ENCODE measurements around the gene ATL2.

The ATL2 gene

GRCh38 chr2:38387887-38388286 is 10.8 kb upstream of the ATL2 start:
- TF ChIP-seq EP300 (IDR thresholded peaks at IDR 0.05; ENCODE audit: borderline replicate concordance): no peak

DNA sequence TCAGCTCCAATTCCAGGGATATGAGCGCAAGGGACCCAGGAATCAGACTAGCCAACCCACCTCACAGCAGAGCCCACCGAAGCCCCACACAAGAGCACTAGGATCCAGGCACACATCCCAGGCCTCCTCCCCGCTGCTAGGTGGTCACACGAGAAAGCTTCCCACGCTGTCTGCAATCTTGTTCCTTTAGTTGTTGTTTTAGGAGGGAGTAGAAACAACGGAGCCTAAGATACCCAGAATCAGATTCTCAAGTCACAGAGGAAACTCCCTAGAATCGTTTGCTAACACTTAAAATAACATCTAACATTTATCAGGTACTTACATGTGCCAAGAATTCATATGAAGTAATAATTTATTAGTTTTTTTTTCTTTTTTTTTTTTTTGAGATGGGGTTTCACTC is 9.7 kb upstream of the ATL2 start:
- TF ChIP-seq, protein P1, sequence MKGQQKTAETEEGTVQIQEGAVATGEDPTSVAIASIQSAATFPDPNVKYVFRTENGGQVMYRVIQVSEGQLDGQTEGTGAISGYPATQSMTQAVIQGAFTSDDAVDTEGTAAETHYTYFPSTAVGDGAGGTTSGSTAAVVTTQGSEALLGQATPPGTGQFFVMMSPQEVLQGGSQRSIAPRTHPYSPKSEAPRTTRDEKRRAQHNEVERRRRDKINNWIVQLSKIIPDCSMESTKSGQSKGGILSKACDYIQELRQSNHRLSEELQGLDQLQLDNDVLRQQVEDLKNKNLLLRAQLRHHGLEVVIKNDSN (IDR thresholded peaks at IDR 0.05): no peak
- TF ChIP-seq RAD21 (IDR thresholded peaks at IDR 0.05; ENCODE audit: low read depth) (no peak), NFIC (IDR thresholded peaks at IDR 0.05) (no peak), TAF1 (IDR thresholded peaks at IDR 0.05; ENCODE audit: low read depth) (no peak), EGR1 (IDR thresholded peaks at IDR 0.05) (no peak), CEBPB (IDR thresholded peaks at IDR 0.05) (no peak)

DNA sequence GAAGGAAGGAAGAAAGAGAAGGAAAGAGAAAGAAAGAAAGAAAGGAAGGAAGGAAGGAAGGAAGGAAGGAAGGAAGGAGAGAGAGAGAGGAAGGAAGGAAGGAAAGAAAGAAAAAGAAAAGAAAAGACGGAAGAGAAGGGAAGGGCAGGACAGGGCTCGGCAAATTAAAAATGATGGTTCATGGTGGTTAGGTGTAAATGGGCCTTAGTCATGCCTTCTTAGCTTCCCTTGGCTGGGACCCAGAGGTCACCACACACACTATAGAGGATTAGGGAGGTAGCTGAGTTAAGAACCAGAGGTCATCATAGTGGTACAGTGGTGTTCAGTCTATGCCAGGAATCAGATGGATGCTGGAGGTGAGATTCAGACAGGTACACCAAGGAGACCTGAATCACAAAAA is 9.3 kb upstream of the ATL2 start:
- TF ChIP-seq RAD21 (IDR thresholded peaks at IDR 0.05; ENCODE audit: low read depth) (no peak), ZBTB7A (IDR thresholded peaks at IDR 0.05; ENCODE audit: low read depth) (no peak), CREB1 (IDR thresholded peaks at IDR 0.05; ENCODE audit: low read depth) (no peak), EGR1 (IDR thresholded peaks at IDR 0.05) (no peak), EP300 (IDR thresholded peaks at IDR 0.05; ENCODE audit: borderline replicate concordance) (no peak), FOXM1 (IDR thresholded peaks at IDR 0.05; ENCODE audit: borderline replicate concordance, low read depth) (no peak), NFIC (IDR thresholded peaks at IDR 0.05) (no peak), TEAD4 (IDR thresholded peaks at IDR 0.05) (no peak), MAX (IDR thresholded peaks at IDR 0.05) (no peak), TCF12 (IDR thresholded peaks at IDR 0.05; ENCODE audit: low read depth) (no peak), YY1 (IDR thresholded peaks at IDR 0.05; ENCODE audit: low read depth) (no peak), CEBPB (IDR thresholded peaks at IDR 0.05) (no peak), TAF1 (IDR thresholded peaks at IDR 0.05; ENCODE audit: low read depth) (no peak)
- TF ChIP-seq, protein P1 (IDR thresholded peaks at IDR 0.05): no peak
- TF ChIP-seq, protein P2, sequence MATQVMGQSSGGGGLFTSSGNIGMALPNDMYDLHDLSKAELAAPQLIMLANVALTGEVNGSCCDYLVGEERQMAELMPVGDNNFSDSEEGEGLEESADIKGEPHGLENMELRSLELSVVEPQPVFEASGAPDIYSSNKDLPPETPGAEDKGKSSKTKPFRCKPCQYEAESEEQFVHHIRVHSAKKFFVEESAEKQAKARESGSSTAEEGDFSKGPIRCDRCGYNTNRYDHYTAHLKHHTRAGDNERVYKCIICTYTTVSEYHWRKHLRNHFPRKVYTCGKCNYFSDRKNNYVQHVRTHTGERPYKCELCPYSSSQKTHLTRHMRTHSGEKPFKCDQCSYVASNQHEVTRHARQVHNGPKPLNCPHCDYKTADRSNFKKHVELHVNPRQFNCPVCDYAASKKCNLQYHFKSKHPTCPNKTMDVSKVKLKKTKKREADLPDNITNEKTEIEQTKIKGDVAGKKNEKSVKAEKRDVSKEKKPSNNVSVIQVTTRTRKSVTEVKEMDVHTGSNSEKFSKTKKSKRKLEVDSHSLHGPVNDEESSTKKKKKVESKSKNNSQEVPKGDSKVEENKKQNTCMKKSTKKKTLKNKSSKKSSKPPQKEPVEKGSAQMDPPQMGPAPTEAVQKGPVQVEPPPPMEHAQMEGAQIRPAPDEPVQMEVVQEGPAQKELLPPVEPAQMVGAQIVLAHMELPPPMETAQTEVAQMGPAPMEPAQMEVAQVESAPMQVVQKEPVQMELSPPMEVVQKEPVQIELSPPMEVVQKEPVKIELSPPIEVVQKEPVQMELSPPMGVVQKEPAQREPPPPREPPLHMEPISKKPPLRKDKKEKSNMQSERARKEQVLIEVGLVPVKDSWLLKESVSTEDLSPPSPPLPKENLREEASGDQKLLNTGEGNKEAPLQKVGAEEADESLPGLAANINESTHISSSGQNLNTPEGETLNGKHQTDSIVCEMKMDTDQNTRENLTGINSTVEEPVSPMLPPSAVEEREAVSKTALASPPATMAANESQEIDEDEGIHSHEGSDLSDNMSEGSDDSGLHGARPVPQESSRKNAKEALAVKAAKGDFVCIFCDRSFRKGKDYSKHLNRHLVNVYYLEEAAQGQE (IDR thresholded peaks at IDR 0.05; ENCODE audit: low read depth): no peak

- TF ChIP-seq EGR1 (IDR thresholded peaks at IDR 0.05) (no peak), TCF12 (IDR thresholded peaks at IDR 0.05; ENCODE audit: low read depth) (no peak), MAX (IDR thresholded peaks at IDR 0.05) (no peak), NFIC (IDR thresholded peaks at IDR 0.05) (no peak), CEBPB (IDR thresholded peaks at IDR 0.05) (no peak), CREB1 (IDR thresholded peaks at IDR 0.05; ENCODE audit: low read depth) (no peak), TAF1 (IDR thresholded peaks at IDR 0.05; ENCODE audit: low read depth) (no peak), EP300 (IDR thresholded peaks at IDR 0.05; ENCODE audit: borderline replicate concordance) (no peak)
Observed at GRCh38 chr2:38384338-38384737, 7.3 kb upstream of the ATL2 start.

DNA sequence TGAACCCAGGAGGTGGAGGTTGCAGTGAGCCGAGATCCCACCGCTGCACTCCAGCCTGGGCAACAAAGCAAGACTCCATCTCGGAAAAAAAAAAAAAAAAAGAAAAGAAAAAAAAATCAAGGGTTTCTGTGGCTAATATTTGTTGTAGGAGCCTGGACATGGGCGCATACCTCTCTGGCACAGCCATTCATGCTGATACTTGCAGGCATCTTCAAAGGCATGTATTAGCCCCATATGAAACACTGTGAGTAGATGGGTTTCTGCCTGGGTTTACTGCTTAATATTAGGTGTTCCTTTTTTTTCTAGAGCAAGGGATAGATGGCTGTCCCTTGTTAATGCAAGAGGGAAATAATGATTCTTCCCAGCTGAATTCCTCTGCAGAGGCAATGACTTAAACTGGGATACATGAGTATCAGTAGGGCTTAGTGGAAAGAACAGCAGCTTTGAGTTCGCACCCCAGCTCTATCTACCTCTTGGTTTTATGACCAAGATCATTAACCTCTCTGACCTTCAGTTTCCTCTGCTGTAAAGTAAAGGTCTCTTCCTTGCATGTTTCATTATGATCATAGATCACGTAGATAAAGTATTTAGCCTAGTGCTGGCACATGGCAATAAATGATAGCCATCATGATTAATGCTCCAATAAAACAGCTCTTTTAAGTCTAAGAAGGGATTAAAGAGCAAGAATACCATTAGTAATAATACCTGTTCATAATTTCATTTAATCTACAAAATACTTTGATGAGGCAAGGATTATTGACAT is 4.5 kb upstream of the ATL2 start:
- TF ChIP-seq EP300 (IDR thresholded peaks at IDR 0.05; ENCODE audit: borderline replicate concordance) (no peak), TCF12 (IDR thresholded peaks at IDR 0.05; ENCODE audit: low read depth) (no peak), YY1 (IDR thresholded peaks at IDR 0.05; ENCODE audit: low read depth) (no peak), CREB1 (IDR thresholded peaks at IDR 0.05; ENCODE audit: low read depth) (no peak), TEAD4 (IDR thresholded peaks at IDR 0.05) (no peak), RAD21 (IDR thresholded peaks at IDR 0.05; ENCODE audit: low read depth) (no peak), TAF1 (IDR thresholded peaks at IDR 0.05; ENCODE audit: low read depth) (no peak), EGR1 (IDR thresholded peaks at IDR 0.05) (no peak), CEBPB (IDR thresholded peaks at IDR 0.05) (no peak), MAX (IDR thresholded peaks at IDR 0.05) (no peak), NFIC (IDR thresholded peaks at IDR 0.05) (no peak), FOXM1 (IDR thresholded peaks at IDR 0.05; ENCODE audit: borderline replicate concordance, low read depth) (no peak)
- TF ChIP-seq, protein P2 (IDR thresholded peaks at IDR 0.05; ENCODE audit: low read depth): no peak
